SU-DHL-6 (cell line): ENCODE data around the gene UPK1B.

Experiments
- H2AFZ ChIP-seq: fragments of 200-600 bp; sonication (generic); 2 replicates; pipeline ENCODE4 v1.6.1; 2014; ENCODE audit warnings: low read depth, mild to moderate bottlenecking, moderate library complexity, mixed read lengths, antibody characterized with exemption, low read length; ENCODE audit not compliant: severe bottlenecking
- H3F3A ChIP-seq: fragments of 200-600 bp; shearing (Covaris generic); 2 replicates; pipeline ENCODE4 v1.6.0; 2016; ENCODE audit warnings: antibody characterized with exemption, mild to moderate bottlenecking; ENCODE audit not compliant: insufficient read depth
- H3K27ac ChIP-seq: fragments of 200-600 bp; sonication (generic); 2 replicates; pipeline ENCODE4 v1.5.1; 2016; ENCODE audit warnings: low read depth, mild to moderate bottlenecking, low read length, moderate library complexity, mixed read lengths
- H3K27me3 ChIP-seq: fragments of 200-600 bp; sonication (generic), shearing (Covaris generic); 2 replicates; pipeline ENCODE4 v1.6.0; 2014; ENCODE audit warnings: mild to moderate bottlenecking, low read length
- H3K36me3 ChIP-seq: fragments of 200-600 bp; sonication (generic); 2 replicates; pipeline ENCODE4 v1.6.1; 2014; ENCODE audit warnings: mild to moderate bottlenecking, low read length, mixed read lengths
- H3K4me2 ChIP-seq: fragments of 300-600, 200-600 bp; shearing (Covaris generic), sonication (generic); 2 replicates; pipeline ENCODE4 v1.6.0; 2014; ENCODE audit warnings: low read length, low read depth, mild to moderate bottlenecking; ENCODE audit not compliant: poor library complexity, severe bottlenecking
- H3K4me3 ChIP-seq: fragments of 200-600 bp; sonication (generic); 2 replicates; pipeline ENCODE4 v1.5.1; 2014; ENCODE audit warnings: antibody characterized with exemption, low read length, mild to moderate bottlenecking, mixed read lengths; ENCODE audit not compliant: insufficient read depth, poor library complexity, severe bottlenecking
- H3K79me2 ChIP-seq: fragments of 200-600 bp; sonication (generic); 2 replicates; pipeline ENCODE4 v1.6.1; 2014; ENCODE audit warnings: mild to moderate bottlenecking, low read length, moderate library complexity; ENCODE audit not compliant: insufficient read depth
- H3K9ac ChIP-seq: fragments of 200-600 bp; sonication (generic); 2 replicates; pipeline ENCODE4 v1.7.0; 2014; ENCODE audit warnings: mild to moderate bottlenecking, low read length
- H3K9me2 ChIP-seq: fragments of 200-600 bp; sonication (generic); replicated peaks from 2 replicates; pipeline ENCODE4 v1.6.1; 2014; ENCODE audit warnings: low read length; ENCODE audit not compliant: insufficient read depth
- H3K9me3 ChIP-seq: fragments of 200-600 bp; sonication (generic); 2 replicates; pipeline ENCODE4 v1.6.1; 2014; ENCODE audit warnings: low read length, mixed read lengths; ENCODE audit not compliant: insufficient read depth
- H4K20me1 ChIP-seq: fragments of 200-600 bp; sonication (generic); 2 replicates; pipeline ENCODE4 v1.6.1; 2014; ENCODE audit warnings: low read depth, mild to moderate bottlenecking, antibody characterized with exemption, low read length, moderate library complexity, mixed read lengths
- EZH2phosphoT487 ChIP-seq: fragments of 200-600 bp; sonication (generic), shearing (Covaris generic); conservative IDR thresholded peaks from 2 replicates; pipeline ENCODE4 v1.6.1; 2018; ENCODE audit warnings: mild to moderate bottlenecking, antibody characterized with exemption, low read length, moderate library complexity, mixed read lengths
- TF ChIP-seq, protein P1 (sequence below): fragments of 200-600 bp; sonication (generic); IDR thresholded peaks from one replicate; pipeline ENCODE4 v1.5.1; 2017; ENCODE audit warnings: antibody characterized with exemption, mild to moderate bottlenecking, low read length, moderate library complexity; ENCODE audit not compliant: insufficient read depth, poor library complexity, severe bottlenecking

Gene UPK1B

DNA sequence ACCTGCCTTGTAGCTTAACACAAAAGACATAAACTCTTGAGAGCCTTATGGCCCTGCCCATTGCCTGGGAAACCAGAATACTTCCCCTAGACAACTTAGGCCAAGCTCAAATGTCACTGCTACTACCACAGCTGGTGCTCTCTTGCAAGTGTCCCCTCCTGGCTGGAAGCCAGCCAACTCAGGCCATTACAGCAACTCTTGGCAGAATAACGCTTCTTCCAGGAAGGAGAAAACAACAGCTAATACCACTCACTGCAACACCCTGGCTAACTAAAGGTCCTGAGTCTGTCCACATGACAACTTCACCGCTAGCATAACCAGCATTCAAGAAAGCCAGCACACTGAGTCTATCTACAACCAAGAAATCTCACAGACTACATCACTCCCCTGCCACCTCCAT lies 72.4 kb downstream of the UPK1B start:
- TF ChIP-seq, protein P1, sequence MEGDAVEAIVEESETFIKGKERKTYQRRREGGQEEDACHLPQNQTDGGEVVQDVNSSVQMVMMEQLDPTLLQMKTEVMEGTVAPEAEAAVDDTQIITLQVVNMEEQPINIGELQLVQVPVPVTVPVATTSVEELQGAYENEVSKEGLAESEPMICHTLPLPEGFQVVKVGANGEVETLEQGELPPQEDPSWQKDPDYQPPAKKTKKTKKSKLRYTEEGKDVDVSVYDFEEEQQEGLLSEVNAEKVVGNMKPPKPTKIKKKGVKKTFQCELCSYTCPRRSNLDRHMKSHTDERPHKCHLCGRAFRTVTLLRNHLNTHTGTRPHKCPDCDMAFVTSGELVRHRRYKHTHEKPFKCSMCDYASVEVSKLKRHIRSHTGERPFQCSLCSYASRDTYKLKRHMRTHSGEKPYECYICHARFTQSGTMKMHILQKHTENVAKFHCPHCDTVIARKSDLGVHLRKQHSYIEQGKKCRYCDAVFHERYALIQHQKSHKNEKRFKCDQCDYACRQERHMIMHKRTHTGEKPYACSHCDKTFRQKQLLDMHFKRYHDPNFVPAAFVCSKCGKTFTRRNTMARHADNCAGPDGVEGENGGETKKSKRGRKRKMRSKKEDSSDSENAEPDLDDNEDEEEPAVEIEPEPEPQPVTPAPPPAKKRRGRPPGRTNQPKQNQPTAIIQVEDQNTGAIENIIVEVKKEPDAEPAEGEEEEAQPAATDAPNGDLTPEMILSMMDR = no peak
- TF ChIP-seq EZH2phosphoT487 = no peak
- H3F3A ChIP-seq = peaks cover 6% of the 10 kb centered on the region
- no peak overlapping the region for H3K4me3 ChIP-seq
- no peak overlapping the region for H3K4me2 ChIP-seq
- H3K9me2 ChIP-seq = no peaks in the 10 kb centered on the region
- no peaks in the 10 kb centered on the region for H3K79me2 ChIP-seq
- no peaks in the 10 kb centered on the region for H4K20me1 ChIP-seq
- H3K36me3 ChIP-seq = no peaks in the 10 kb centered on the region
- no peak overlapping the region for H2AFZ ChIP-seq
- H3K9me3 ChIP-seq = no peaks in the 10 kb centered on the region
- no peak overlapping the region for H3K27ac ChIP-seq
- H3K27me3 ChIP-seq = no peaks in the 10 kb centered on the region
- no peak overlapping the region for H3K9ac ChIP-seq
